HL-60/S4 (cell line): ENCODE data around the gene CYSTM1.
"Not testable (repeated sequence)": the region's sequence is repeated elsewhere in the genome, so short reads cannot be mapped to it uniquely, and the experiment has no call there.

ENCODE experiments used
- in situ Hi-C: fragments of 300-500 bp; cut with MboI; formaldehyde crosslinking; loops from 2 replicates; pipeline ENCODE4 v1.14.3; 2022; ENCODE audit warnings: low sequenced_read_pairs

The CYSTM1 gene

DNA sequence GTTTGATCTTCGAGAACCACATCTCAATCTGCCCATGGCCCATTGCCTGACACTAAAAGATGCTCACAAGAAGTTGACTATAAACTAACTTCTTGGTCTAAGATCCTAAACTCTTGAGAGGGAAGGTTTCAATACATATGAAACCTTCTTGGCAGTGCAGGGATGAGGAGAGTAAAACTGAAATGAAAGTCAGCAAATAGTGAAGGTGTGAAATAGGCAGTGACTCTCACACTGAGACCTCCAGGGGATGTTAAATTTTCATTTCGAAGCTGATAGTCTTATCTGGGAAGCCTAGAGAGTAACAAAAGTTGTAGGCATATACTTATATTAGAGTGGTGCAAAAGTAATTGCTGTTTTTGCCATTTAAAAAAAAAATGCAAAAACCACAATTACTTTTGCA, 974 bp upstream of the CYSTM1 start:
- in situ Hi-C loops: loop anchor here (25.0 kb wide), 2 partner anchors 112 to 387 kb away; partner anchors contain the start of gene PSD2

DNA sequence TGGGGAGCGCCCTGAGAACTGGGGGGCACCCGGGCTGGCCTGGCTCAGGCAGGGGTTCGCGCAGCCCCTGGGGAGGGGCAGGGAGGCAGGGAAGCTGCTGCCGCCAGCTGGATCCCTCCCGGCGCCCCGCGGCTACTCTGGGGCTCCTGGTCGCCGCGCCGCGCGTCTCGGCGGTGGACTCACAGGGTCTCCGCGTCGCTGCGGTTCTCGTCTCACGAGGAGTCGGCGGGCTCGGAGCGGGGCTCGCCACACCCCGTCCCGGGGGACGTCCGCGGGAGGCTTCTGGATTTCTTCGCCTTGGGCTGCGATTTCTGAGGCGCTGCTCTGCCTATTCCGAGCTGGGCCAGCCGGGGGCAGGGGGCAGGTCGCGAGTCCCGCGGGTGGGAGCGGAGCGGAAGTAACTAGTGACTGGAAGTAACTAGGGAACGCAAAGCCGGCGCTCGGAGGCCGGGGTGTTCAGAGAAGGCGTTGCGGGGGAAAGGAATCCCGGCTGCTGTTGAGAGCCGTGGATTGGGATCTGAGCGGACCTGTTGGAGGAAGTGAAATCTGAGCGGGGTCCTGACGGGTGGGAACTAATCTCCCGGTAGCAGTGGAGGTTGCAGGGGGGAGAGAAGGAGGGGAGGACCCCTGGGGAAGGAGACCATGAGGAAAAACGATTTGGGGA, 511 bp downstream of the CYSTM1 start:
- in situ Hi-C loops: no loop called here

DNA sequence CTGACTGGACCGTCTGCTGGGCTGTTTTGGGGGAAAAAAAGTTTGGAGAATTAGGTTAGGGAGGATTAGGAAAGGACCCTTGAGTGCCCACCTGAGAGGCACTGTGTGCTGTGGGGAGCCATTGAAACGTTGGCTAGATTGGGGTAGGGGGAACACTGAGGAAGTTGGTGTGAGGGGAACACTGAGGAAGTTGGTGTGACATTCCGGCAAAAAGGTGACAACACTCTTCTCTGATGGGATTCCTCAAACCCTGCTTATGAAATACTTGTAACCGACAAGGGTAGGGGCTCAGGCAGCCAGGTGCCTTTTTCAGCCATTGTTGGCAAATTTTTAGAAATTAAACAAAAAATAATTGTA, 1.0 kb downstream of the CYSTM1 start:
- in situ Hi-C loops: no loop called here

DNA sequence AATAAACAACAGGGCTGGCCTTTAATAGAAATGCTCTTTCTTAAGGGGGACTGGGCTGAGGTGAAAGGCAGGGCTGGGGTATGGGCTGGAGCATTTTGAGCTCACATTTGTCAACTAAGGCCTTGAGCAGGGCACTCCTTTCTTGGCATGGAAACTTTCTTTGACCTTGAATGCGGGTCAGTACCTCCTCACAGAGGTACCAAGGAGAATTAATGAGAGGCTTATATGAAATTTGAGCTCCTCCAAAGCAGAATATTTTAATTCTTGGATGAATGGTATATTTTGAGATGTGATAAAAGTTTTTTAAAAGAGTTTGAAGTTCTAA, 3.1 kb downstream of the CYSTM1 start:
- in situ Hi-C loops: no loop called here

DNA sequence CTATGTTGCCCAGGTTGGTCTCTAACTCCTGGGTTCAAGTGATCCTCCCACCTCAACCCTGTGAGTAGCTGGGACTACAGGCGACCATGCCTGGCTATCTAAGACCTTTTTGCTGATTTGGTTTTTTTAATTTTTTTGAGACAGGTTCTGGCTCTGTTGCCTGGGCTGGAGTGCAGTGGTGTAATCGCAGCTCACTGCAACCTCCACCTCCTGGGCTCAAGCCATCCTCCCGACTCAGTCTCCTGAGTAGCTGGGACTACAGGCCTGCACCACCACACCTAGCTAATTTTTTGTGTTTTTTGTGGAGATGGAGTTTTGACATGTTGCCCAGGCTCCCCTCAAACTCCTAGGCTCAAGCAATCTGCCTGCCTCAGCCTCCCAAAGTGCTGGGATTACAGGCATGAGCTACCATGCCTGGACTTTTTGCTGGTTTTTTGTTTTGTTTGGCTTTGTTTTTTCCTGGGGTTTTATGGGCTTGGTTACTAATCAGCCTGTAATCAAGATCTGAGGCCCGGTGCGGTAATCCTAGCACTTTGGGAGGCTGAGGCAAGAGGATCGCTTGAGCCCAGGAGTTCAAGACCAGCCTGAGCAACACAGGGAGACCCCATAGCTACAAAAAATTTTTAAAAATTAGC, 3.6 kb downstream of the CYSTM1 start:
- in situ Hi-C loops: no loop called here

DNA sequence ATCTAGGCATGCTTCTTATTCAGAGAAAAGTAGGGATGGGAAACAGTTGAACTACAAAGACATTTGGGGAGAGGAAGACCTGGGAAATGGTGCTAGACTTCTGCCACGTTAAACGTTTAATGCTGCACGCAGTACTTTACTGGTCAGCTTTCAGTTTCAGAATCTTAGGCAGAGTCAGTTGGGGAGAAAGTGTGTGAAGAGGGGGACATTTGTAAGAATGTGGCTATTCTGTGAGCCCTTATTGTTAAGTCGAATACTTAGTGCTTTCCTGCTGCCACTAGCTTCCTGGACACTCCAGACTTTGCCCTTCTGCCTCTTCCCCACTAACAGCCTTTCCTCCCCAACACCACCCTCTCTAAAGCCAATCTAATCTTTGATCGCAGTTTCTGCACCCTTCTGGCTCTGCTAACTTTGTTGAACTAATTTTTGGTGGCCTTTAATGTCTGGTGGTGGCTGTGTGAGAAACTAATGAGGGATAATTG, 6.1 kb downstream of the CYSTM1 start:
- in situ Hi-C loops: no loop called here

DNA sequence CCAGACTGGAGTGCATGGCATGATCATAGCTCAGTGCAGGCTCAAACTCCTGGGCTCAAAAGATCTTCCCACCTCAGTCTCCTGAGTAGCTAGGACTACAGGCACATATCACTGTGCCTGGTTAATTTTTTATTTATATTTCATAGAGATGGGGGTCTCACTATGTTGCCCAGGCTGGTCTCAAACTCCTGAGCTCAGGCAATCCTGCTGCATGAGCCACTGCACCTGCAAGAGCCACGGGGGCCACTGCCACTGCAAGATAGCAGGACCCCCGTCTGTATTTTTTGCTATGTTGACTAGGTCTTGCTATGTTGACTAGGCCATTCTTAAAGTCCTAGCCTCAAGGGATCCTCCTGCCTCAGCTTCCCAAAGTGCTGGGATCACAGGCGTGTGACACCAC, 6.5 kb downstream of the CYSTM1 start:
- in situ Hi-C loops: no loop called here

DNA sequence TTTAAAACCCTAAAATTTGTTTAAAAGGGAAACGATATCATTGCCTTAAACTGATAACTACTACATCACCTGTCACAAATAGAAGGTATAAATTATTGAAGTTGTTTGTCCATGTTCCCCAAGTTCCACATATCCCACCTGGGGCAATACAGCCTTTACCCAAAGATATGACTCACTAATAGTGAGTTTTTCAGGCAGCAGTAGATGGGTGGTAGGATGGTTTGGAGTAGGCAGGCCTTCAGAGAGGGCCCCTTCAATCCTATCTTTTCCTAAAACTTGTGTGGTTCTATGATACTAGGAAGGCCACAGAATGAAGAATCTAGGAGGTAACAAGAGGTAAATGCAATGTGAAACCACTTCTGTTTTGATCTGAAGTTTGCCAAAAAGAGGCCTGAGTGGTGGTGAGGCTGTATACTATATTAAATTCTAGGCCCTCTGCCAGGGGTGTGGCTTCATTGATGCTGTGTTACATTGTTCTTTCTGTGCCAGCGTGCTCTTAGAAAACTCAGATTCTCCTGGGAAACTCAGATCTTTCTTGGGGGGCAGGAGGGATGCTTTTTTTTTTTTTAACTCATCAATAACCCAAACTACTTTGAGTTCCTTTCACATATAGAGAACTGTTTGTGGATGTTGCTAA, 7.2 kb downstream of the CYSTM1 start:
- in situ Hi-C loops: no loop called here

DNA sequence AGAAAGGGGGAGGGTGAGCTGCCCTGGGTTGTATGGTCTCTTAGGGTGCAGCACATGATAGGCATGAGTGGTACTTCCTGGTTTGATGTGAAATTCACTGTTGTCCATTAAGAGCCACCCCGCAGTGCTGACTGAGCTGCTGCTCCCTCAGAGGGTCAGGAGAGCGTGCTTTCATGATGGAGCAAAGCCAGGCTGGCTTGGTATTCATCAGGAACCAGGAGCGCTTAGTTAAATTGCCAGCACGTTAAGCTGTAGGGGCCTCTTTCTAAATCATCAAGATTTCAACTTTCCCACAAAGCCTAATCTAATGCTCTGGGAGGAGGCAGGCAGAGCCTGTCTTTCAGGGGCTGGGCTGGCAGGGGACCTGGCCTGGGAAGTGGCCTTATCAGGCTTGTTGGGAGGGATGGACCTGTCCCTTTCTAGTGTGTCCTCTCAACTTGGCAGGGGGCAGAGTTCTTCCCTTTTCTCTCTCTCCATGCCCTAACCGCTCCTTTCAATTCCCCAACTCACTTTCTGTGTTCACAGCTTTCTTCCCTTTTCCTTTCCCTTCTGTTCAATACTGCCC, 7.9 kb downstream of the CYSTM1 start:
- in situ Hi-C loops: no loop called here

DNA sequence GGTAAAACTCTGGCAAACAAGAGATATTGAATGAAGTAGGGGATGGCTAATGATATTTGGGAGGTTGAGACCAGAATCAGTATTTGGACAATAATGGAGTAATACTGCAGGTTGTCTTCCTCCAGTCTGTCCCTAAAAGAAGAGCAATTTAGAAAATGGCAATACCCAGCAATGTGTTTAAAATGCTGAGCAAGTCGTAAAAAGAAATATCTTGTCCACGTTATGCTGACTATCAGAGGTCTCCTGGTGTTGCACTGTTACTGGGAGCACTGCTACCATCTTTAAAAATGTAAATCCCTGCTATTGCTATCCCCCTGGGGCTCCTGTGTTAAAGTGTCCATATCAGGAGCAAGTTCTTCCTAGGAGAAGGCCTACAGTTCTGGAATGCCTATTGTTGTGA, 10.4 kb downstream of the CYSTM1 start:
- in situ Hi-C loops: no loop called here

DNA sequence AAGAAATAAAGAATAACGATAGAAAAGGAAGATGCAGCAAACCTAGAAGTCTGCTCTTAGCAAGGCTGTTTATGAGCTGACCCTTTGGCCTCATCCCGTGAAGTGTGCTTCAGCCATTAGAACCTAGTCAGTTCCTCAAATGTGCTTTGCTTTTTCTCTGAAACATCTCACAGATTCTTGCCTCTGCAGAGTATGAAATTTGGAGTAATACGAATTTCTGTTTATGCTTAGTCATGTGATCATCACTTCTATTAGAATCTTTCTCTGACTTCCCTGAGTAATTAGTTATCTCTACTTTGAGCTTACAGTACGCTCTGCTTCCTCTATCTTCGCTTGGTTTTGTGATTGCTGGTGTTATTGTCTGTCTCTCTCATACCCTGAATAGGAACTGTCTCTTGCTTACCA, 11.3 kb downstream of the CYSTM1 start:
- in situ Hi-C loops: no loop called here

DNA sequence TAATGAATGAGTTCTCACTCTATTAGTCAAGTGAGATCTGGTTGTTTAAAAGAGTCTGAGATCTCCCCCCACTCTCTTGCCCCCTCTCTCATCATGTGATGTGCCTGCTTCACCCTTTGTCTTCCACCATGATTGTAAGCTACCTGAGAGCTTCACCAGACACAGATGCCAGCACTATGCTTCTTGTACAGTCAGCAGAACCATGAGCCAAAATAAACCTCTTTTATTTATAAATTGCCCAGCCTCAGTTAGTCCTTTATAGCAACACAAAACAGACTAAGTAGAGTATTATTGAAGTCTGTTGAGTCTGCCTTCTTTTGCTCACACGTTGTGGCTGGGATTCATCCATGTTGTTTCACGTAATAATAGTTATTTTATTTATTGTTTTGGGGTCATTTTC, 14.3 kb downstream of the CYSTM1 start:
- in situ Hi-C loops: no loop called here

DNA sequence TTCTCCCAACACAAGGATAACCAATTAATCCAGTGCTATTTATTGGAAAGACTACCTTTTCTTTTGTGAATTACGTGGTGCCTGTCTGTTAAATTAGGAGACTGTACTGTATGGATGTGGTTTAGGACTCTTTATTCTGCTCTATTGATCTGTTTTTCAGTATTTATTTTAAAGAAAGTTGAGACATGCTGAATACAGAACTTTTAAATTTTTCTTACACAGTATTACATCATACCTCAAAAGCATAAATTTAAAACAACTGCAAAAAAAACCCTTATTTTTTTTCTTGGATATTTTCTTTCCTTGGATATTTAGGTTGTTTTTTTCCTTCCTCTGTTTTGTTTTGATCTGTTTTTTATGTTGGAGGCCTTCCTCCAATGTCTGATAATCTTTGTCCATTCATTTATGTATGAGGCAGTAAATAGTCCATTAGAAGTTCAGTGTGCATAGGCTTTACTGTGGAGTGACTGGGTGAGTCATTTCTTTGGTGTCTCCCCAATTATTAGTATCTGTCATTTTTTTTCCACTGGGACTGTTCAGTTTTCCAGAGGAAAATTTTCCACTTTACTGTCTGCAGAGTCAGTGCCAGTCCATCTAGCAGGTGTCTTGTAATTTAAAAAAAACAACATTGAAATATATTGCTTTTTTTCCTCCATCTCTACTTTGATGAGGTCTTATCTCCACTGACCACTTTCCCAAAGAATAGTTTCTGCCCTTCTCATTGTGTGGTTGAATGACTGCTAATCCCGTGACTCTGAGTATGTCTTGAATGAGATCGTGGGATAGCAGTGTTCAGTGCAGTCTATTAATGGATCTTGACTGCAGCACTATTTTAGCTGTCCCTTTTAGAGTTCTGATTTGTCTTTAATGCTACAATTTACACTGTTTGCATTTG, 15.2 kb downstream of the CYSTM1 start:
- in situ Hi-C loops: no loop called here

DNA sequence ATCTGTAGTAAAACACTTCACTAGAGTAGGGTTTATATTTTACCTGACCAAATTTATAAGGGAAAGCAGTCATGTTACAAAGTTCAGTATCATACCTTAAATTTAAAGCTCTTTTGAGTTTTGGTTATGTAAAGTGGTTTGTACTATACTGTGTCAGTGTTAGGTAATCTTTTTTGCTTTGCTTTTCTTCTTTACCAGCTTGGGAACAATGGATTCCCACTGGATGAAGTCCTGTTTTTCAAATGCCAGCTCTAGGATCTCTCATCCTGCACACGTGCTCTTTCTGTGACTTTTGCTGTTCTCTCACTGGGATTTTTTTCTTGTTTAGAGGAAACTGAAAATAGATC, 15.9 kb downstream of the CYSTM1 start:
- in situ Hi-C loops: no loop called here

DNA sequence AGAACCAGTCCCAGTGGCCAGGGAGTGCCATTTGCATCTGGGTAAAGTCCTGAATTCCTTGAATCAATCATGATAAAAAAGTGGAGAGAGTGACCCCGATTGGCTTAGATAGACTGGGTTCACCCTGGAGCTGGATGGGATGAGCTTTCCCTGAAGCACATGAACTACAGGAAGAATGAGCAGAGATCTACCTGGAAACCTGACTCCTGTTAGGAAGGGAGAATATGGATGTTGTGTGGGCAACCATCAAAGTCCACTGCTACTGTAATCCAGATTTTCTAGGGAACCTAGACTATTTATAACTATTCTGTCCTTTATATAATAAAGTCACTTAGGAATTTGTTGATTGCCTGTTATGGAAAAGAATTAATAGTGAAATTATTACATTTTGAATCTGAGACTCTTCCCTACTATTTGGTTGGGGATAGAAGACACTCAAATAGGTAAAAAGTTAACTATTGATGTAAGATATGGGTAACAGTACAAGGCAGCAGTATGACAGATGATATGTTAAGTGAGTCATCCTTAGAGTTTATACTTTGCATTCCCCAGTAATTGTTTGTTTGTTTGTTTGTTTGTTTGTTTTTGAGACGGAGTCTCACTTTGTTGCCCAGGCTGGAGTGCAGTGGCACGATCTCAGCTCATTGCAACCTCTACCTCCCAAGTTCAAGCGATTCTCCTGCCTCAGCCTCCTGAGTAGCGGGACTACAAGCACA, 17.9 kb downstream of the CYSTM1 start:
- in situ Hi-C loops: no loop called here

DNA sequence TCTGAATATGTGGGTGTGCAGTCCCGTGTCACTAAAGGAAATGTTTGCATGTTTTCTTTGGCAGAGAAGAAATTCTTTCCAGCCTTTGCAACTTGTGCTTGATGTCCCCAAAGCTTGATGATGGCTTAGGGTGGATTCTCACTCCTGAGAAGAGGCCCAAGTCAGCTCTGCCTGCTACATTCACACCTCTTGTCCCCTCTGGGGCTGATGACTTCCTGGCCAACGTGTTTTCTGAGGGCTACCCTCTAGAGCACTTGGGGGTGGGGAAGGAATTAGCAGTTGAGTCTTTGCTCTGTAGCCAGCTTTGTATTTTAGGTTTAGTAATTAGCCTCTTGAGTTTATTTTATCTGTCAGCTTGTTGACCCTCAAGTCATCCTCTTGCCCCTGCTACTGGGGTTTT, 19.7 kb downstream of the CYSTM1 start:
- in situ Hi-C loops: no loop called here

DNA sequence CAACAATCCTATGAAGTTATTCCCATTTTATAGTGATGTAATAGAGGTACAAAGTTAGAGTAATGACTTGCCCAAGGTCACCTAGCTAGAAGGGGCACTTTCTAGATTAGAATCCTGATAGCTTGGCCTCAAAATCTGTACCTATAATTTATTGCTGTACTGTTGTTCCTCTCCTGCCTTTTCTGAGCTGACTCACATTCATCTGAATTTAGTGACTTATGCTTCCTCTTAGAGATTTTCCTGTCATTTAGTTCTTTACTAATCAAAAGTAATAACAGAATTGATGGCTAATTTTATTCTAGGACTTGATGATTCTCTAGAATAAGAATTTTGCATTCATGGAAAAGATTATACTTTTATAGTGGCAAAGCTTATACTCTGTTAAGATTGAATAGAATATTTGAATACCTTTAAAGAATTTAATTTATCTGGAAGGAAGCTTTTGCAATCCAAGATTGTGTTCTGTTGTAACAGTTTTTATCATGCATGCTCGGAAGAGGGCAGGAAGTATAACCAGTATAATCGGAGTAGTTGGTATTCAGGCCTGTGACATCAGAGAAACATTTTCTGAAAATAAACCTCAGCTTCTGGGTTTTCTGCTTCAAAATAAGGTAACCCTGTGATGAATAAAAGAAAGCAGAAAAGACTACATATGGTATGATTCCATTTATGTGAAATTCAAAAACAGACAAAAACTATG, 21.3 kb downstream of the CYSTM1 start:
- in situ Hi-C loops: no loop called here

DNA sequence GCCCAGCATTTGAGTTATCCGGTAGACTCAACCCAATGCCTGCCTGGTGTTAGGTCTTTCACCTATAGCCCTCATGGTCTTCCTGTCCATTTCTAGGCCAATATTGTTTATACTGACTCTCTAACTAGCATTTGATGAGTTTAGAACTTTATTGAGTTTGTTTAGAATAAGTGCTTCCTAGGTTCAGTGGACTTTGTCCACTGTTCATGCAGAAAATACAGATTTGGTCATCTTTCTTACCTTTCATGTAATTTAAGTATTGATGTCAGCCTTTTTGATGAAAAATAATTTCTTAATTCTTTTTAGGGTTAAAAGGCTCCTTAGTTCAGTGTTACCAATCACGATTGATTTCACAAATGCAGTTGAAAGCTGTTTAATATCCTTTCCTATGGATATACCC, 22.0 kb downstream of the CYSTM1 start:
- in situ Hi-C loops: no loop called here

DNA sequence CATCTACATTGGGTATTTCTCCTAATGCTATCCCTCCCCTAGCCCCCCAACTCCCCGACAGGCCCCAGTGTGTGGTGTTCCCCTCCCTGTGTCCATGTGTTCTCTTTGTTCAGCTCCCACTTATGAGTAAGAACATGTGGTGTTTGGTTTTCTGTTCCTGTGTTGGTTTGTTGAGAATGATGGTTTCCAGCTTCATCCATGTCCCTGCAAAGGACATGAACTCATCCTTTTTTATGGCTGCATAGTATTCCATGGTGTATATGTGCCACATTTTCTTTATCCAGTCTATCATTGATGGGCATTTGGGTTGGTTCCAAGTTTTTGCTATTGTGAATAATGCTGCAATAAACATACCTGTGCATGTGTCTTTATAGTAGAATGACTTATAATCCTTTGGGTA, 23.9 kb downstream of the CYSTM1 start:
- in situ Hi-C loops: not testable (repeated sequence)

DNA sequence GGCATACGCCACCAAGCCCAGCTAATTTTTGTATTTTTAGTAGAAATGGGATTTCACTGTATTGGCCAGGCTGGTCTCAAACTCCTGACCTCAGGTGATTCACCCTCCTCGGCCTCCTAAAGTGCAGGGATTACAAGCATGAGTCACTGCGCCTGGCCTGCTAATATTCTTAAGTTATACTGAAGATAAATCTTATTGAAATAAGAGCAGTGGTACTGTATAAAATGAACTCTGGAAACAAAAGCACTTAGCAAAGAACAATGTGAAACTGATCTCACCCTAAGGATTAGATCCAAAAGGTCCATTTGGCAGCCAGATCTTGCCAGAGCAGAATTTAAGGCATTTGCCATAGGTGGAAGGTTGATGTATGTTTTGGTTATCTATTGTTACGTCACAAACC, 27.1 kb downstream of the CYSTM1 start:
- in situ Hi-C loops: no loop called here
